ENCODE data around the gene GLI2.

The GLI2 gene

DNA sequence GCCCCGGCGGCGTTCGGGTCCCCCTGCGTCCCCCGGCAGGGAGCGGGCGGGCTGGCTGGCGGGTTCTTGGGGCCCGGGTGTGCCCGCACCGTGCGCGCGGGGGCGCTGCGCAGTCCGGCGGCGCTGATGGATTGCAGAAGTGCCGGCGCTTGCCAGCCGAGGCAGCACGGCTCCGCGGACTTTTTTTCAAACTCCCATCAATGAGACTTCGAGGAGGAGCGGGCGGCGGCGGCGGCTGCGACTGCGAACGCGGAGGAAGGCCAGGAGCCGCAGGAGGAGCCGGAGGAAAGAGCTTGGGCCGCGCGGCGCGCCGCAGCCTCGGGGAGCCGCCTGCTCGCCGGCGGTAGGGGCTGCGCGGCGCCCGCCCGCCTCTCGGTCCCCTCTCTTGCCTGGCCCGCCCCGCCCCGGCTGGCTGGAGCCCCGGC lies at the start of gene GLI2:
Gene GLI2, plus strand, starts transcription at position 123 of the 425 bp plus-strand sequence. CDS start 61,453 bp downstream, outside the sequence.
- peak; percentile 51 to 95 (median 70) for DNase-seq
- intact Hi-C loops (cut with DNase I): loop anchor here (1.0 to 10.0 kb wide), 3 partner anchors 132 to 336 kb away; no protein-coding TSS in a partner anchor

DNA sequence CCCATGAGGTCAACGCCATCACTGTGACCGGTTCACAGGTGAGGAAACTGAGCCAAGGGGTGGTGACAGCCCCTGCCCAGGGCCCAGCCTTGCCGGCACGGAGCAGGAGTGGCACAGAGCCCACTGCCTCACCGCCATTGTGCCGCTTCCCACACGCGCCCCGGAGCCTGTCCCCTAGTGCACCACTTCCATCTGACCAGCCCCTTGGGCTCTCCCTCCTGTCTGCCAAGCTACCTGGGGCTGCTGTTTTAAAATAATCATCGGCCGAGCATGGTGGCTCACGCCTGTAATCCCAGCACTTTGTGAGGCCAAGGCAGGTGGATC lies 49.7 kb upstream of the GLI2 start:
- DNase-seq: peak in 1 of 10 donors; percentile 48
- intact Hi-C loops (cut with DNase I): no loop called here

DNA sequence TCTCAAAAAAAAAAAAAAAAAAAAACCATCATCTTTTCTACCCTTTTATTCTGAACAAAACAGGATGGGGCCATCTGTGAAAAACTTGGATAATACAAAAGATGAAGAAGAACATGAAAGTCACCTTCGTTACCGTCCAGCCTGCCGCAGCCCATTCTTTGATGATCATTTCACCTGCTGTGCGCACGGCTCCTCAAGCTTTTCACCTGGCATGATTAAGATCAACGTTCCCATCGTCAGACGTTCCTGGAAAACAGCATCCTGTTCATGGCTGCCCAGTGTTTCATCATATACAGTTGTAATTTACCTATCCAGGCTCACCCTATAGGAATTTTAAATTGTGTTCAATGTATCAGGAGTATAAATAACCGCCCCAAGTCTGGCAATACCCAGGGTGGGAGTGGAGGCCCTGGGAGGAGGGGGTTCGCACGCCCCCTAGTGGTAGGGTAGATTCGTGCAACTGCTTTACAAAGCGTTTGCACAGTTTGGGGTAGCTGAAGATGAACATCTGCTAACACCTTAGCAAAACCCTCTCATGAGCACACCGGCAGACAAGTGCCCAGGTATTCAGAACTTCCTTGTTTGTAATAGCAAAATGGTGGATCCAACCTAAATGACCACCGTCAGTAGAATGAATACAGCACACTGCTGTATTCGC lies 49.0 kb upstream of the GLI2 start:
- peak in 1 of 10 donors; percentile 23 for DNase-seq
- intact Hi-C loops (cut with DNase I): no loop called here

DNA sequence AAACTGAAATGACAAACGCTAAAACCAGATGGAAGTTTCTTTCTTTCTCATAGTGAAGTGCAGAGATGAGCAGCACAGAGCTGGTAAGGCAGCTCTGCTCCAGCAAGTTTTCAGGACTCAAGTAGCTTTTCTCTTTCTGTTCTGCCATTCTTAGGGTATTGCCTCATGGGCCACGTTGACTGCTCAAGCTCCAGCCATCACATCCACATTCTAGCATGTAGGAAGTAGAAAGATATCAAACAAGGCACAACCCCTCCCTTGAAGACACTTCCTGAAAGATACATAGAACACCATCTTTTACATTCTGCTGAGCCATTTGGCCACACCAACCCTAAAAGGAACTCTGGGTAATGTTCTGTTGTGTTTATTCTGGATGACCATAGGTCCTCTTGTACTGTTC lies 48.5 kb upstream of the GLI2 start:
- intact Hi-C loops (cut with DNase I): no loop called here
- peak in 1 of 10 donors; percentile 2 for DNase-seq

DNA sequence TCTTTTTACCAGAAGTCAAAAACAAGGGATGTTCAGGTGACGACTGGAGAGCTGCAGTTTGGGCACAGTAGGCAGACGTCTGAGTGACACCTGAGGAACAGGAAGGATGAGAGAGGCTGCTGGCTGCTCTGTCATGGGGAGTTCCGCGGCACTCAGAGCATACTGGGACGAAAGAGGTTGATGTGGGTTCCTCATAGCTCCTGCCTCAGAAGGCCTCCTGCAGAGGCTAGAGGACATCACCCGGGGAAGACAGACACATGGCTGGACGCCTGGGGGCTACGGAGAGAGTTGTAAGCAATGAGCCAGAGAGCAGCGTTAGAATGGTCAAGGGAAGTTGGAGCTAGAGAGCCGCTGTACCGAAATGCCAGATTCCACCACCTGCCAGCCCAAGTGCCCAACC lies 45.1 kb upstream of the GLI2 start:
- intact Hi-C loops (cut with DNase I): no loop called here
- peak in 2 of 10 donors; percentile 20 to 67 for DNase-seq

DNA sequence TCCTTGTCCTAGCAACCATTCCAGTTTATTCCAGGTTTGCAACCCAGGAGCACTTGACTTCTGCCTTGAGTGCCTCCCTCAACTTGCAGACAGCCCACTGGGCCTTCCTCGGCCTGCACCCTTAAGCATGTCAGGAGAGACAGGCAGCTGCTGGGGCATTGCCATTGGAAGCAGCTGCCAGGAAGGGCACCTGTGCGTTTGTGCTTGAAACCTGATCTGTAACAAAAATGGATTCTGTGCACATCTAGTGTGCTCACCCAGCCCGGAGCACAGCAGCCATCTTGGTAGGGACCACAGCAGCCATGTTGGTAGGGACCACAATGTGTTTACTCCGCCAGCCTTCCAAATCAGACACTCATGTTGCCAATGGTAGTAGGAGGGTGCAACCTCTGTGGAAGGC lies 44.3 kb upstream of the GLI2 start:
- intact Hi-C loops (cut with DNase I): no loop called here
- DNase-seq: peak in 2 of 10 donors; percentile 29 to 61

DNA sequence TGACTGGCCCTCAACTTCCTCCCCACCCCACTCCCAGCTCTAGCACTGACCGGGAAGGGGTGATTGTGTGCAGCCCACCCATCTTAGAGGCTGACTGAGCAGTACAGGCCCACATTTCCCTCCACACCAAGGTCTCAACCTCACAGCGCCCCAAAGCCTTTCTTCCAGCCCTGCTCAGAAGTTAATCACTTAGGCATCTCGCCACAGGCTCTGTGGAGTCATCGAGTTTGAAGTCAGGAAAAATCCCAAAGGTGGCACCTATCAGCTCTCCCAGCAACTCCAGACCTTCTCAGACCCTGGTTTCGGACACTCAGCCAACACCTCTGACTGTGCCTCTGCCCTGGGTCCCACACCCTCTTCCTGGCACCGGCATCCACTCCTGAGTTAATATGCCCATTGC lies 43.0 kb upstream of the GLI2 start:
- peak in 1 of 10 donors; percentile 33 for DNase-seq
- intact Hi-C loops (cut with DNase I): no loop called here

DNA sequence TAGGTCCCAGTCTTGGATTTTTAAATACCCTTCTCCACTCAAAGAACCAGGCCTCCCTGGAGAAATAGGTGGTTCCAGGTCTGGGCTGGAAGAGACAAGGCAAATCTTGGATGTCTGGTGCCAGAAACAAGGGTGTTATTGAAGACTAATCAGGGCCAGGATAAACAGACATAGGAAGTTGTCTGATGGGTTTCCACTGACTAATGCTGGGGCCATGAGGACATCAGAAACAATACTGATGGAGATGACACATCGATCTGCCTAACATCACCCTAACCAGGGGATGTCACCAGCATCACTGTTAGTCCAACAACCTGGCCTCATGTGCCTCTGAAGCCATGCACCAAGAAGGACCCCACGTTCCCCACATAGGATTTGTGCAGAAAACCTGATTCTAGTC lies 42.5 kb upstream of the GLI2 start:
- peak in 1 of 10 donors; percentile 3 for DNase-seq
- intact Hi-C loops (cut with DNase I): no loop called here

DNA sequence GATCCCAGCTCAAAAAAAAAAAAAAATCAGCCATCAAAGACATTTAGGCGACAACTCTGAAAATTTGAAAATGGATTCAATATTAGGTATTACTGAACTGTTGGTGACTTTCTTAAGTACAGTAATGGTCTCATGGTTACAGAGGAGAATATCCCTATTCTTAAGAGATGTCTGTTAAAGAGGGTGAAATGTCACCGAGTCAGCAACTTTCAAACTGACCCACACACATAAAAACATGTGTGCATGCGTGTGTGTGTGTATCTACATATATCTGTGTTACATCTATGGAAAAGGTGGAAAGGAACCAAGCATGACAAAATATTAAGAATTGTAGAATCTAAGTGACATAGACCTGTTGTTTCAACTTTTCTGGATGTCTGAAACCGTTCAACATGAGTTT lies 41.6 kb upstream of the GLI2 start:
- DNase-seq: no peak
- intact Hi-C loops (cut with DNase I): loop anchor here (2.0 kb wide), 1 partner anchor 377 kb away; no protein-coding TSS in a partner anchor

DNA sequence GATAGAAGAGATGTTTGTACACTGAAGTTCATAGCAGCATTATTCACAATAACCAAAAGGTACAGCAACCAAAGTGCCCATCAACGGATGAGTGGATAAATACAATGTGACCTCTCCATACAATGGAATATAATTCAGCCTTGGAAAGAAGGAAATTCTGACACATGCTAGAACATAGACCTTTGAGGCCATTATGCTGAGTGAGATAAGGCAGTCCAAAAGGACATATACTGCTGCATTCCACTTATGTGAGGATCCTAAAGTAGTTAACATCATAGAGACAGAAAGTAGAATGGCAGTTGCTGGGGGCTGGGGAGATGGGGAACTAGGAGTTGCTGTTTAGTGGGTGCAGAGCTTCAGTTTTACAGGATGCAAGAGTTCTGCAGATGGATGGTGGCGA lies 38.2 kb upstream of the GLI2 start:
- no peak for DNase-seq
- intact Hi-C loops (cut with DNase I): no loop called here

DNA sequence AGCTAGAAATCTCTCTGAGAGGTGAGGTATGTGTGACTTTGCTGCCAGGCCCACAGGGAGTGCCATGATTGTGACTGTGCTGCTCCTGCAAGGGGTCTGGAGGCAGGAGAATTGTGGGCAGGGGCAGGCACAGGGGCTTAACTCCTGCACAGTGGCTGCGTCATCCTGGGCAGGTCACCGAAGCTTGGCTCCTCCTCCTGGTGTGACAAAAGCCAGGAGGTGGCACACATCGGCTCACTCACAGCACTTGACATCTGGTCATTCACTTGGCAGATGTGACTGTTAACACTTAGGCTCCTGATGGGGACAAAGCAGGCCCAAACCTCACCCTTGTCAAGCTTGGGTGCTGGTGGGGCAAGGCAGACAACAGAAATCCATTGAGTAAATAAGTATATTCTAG lies 36.4 kb upstream of the GLI2 start:
- intact Hi-C loops (cut with DNase I): no loop called here
- DNase-seq: peak in 1 of 10 donors; percentile 42

DNA sequence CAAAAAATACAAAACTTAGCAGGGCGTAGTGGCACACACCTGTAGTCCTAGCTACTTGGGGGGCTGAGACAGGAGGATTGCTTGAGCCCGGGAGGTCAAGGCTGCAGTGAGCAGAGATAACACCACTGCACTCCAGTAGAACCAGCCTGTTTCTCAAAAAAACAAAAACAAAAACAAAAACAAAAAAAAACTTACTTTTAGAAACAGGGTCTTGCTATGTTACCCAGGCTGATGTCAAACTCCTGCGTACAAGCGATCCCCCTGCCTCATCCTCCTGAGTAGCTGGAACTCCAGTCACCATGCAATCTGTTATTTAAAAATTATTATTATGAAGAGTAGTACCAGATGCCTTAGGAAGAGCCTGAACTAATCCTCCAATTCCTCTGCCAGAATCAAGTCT lies 35.0 kb upstream of the GLI2 start:
- intact Hi-C loops (cut with DNase I): no loop called here

DNA sequence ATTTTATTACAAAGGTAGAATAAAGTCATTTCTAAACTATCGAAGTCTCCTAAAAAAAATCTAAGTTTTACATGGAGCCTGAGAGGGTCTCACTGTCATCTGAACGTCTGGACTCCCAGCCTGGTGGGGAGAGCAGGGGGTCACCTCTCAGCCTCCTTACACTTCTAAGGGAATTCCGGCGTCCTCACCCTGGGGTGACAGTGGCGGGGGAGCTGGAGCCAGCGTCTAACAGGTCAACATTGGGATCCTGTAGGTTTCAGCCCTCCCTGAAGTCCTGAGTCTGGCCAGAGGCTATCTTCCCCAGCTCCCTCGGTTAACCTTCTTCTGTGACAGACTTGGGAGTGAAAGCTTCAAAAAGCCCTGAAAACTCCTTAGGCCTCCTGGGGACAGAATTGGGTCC lies 34.6 kb upstream of the GLI2 start:
- intact Hi-C loops (cut with DNase I): no loop called here
- DNase-seq: peak in 1 of 10 donors; percentile 12

More for the DNA sequence above, 35.0 kb upstream of the GLI2 start:
- peak in 2 of 10 donors; percentile 4 to 7 for DNase-seq

DNA sequence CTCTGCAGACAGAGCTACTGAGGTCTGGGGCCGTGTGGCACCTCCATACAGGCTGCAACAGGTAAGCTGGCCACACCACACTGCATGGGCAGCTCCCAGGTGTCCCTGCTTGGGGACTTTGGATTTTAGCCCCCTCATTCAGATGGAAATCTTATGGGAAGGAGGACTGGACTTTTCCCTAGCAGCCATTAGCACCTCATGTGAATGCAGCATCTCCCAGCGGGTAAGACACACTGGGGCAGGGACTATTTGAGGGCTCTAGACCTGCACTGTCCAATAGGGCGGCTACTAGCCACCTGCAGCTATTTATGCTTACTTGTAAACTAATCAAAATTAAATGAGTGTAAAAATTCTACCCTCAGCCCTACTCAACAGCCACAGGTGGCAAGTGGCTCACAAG lies 34.2 kb upstream of the GLI2 start:
- DNase-seq: peak in 2 of 10 donors; percentile 10 to 67
- intact Hi-C loops (cut with DNase I): no loop called here

DNA sequence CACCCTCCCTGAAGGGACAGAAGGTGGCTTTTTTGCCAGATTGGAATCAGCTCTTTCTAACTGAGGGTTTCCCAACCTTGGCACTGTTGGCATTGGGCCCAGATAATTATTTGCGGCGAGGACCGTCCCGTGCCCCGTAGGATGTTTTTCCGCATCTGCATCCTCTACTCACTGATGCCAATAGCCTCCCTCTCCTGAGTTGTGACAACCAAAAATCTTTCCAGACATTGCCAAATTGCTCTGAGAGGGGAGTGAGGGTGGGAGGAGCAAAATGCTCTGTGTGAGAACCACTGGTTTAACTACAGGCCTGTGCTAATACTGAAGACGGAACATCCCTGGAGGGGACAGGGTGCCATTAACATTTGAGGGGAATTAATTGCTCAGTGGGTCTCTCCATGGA lies 33.6 kb upstream of the GLI2 start:
- intact Hi-C loops (cut with DNase I): no loop called here
- DNase-seq: peak in 1 of 10 donors; percentile 62

DNA sequence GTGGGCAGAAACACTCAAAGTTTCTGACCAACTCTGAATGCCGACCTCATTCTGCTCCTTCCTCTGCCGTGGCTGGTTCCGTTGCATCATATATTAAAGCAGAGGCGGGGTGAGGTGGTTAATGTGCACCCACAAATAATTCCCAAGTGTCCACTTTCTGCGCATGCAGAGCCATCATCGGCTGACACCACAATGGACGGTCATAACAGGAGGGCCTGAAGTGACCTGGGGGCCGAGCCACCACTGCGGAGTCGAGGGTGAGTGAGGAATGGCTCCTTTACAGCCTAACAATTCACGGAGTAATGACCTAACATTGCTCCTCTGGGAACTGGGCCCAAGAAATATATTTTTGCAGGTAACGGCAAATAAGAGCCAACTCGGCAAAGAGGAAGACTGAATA lies 32.9 kb upstream of the GLI2 start:
- intact Hi-C loops (cut with DNase I): no loop called here
- DNase-seq: peak in 1 of 10 donors; percentile 1

DNA sequence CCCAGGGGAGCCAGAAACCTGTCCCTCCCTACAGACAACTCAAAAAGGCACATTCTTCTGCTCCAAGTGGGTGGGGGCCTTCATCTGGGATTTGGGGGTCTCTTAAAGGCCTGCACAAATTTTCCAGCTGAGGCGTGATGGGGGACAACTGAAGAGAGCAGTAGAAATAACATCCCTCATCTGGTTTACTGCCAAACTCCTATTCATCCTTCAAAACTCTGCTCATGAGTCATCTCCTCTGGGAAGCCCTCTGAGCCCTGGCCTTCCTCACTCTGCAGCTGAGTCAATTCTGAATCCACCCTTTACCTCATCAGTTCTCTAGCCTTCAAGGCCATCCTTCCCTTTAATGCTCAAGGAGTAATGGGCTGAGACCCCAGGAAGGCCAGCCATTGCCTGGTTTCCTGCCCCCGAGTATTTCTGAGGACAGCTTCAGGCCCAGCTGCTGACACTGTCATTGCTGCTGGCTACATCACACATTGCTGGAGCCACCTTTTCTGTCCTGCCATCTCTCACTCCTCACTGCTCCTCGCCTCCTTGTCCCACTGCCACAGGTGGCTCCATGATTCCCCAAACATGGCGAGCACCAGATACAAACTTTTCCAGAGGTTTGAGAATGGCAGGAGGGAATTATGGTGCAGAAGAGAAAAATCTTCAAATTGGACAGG lies 32.2 kb upstream of the GLI2 start:
- peak in 2 of 10 donors; percentile 13 to 34 for DNase-seq
- intact Hi-C loops (cut with DNase I): no loop called here

DNA sequence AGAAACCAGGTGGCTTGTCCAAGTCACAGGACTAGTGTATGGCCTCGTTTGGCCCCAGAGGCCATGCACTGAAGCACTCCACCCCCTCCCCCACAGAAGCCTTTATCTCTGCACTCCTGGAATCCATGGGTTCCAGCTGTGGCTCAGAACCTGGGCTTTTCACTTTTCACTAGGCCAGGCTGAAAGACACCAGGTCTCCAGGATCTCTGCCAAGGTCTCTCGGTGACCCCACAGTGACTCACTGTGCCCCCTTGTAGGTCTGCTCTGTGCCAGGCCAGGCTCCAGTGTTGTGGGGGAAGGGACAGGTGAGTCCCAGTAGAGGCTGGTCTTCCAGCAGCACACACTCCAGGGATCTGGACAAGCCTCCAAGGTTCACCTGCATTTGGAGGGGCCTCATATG lies 31.0 kb upstream of the GLI2 start:
- no peak for DNase-seq
- intact Hi-C loops (cut with DNase I): no loop called here

DNA sequence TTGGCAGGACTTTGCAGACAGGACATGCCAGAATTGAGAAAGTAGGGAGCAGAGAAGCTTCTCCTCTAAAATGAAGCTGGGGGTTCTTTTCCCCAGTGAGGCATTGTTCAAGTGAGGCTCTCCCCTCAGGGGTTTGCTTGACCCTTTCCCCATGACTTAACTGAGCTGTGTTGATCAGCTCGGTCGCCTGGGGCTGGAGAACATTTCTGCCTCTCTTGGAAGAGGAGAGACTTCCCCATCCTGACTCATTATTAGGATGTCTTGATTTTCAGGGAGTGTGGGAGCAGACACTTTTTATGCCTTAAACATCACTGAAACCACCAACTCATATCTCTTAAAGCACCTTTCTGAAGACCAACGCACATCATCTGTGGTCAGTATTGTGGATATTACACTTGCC lies 27.9 kb upstream of the GLI2 start:
- intact Hi-C loops (cut with DNase I): no loop called here
- DNase-seq: peak in 1 of 10 donors; percentile 5

DNA sequence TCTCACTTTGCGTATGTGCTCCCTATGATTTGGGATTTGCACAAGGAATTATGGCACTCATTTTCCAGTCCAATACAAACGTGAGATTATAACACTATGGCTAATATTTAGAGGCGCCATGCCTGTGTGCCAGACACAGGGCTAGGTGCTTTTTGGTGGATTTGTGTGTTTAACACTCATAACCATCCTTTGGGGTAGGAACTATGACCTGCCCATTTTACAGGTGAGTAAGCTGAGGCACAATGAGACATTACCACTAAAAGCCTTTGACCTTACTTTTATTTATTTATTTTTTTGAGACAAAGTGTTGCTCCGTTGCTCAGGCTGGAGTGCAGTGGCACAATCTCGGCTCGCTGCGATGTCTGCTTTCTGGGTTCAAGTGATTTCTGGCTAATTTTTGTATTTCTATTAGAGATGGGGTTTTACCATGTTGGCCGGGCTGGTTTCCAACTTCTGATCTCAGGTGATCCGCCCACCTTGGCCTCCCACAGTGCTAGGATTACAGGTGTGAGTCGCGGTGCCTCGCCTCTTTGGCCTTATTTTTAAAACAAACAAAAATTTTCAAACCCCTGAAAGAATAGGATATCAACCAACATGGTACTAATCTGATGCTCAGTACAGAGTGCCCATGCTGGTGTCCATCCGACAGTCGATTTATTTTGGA lies 26.6 kb upstream of the GLI2 start:
- intact Hi-C loops (cut with DNase I): no loop called here
- no peak for DNase-seq

DNA sequence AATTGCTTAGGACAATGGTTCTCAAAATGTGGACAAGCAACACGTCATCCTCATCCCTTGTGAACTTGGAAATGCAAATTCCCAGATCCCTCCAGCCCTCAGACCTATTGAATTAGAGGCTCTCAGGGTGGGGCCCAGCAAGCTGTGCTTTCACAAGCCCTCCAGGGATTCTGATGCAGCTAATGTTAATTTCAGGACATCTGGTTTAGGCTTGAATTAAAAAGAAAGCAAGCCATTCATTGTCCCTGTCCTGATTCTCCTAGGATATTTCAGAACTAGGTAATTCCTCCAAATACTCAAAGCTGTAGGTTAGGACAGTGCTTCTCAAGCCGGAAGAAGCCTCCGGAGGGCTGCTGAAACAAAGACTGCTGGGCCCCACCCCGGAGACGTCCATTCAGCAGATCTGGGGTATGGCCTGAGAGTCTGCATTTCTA lies 26.0 kb upstream of the GLI2 start:
- intact Hi-C loops (cut with DNase I): no loop called here
- no peak for DNase-seq

Measured in posterior cingulate gyrus (tissue), 11 donors.